ENCODE results near the gene CRY2. TPM values are rescaled to one million over a fixed set of nuclear protein-coding genes. Genes with fewer than 3 reads are reported as not detected.

Gene CRY2
- polyA plus RNA-seq, 1 of the 3 experiments (the other 2 are of a cell fraction): 6.7 TPM

GRCh38 chr11:45897556-45897955, 50.3 kb downstream of the CRY2 start:
- H3K4me1 ChIP-seq (ENCODE audit: control insufficient read depth in 1 of 2, insufficient read depth in 2 of 2, low read depth in 1 of 2, low read length in 1 of 2): peaks cover 11 to 45% of the 10 kb centered on the region in 2 experiments; a peak in 2 of 4 replicates
- ChIA-PET CTCF (interaction anchor here (1.0 to 4.6 kb wide), 8 partner anchors 10 to 223 kb away, joined by 3 to 31 read pairs (median 6); partner anchors contain the start of gene PHF21A), POLR2A (no interaction called here)
- no peaks in the 10 kb centered on the region for H3K9me2 ChIP-seq
- no peaks in the 10 kb centered on the region for H3K9me3 ChIP-seq
- peak; percentile 33 for DNase-seq
- H3K9ac ChIP-seq: no peak overlapping the region
- H3K4me2 ChIP-seq: no peak overlapping the region
- H3K36me3 ChIP-seq (replicated peaks in 1 of 2; ENCODE audit: control insufficient read depth in 1 of 2, insufficient read depth in 2 of 2, low read length in 1 of 2): no peaks in the 10 kb centered on the region
- H3K27ac ChIP-seq (ENCODE audit: low read depth in 2 of 2, low read length in 1 of 2): no peak overlapping the region
- H3F3A ChIP-seq (replicated peaks; ENCODE audit: insufficient read depth): no peaks in the 10 kb centered on the region
- TF ChIP-seq, protein P1, sequence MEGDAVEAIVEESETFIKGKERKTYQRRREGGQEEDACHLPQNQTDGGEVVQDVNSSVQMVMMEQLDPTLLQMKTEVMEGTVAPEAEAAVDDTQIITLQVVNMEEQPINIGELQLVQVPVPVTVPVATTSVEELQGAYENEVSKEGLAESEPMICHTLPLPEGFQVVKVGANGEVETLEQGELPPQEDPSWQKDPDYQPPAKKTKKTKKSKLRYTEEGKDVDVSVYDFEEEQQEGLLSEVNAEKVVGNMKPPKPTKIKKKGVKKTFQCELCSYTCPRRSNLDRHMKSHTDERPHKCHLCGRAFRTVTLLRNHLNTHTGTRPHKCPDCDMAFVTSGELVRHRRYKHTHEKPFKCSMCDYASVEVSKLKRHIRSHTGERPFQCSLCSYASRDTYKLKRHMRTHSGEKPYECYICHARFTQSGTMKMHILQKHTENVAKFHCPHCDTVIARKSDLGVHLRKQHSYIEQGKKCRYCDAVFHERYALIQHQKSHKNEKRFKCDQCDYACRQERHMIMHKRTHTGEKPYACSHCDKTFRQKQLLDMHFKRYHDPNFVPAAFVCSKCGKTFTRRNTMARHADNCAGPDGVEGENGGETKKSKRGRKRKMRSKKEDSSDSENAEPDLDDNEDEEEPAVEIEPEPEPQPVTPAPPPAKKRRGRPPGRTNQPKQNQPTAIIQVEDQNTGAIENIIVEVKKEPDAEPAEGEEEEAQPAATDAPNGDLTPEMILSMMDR (IDR thresholded peaks at IDR 0.05): no peak
- no peak for TF ChIP-seq RXRA (IDR thresholded peaks at IDR 0.05; ENCODE audit: borderline replicate concordance, low read depth)
- TF ChIP-seq SMC3 (IDR thresholded peaks at IDR 0.05; ENCODE audit: low read depth, low read length): no peak
- TF ChIP-seq MEF2A (IDR thresholded peaks at IDR 0.05; ENCODE audit: borderline replicate concordance, low read depth): no peak
- no peak for TF ChIP-seq EP300 (IDR thresholded peaks at IDR 0.05; ENCODE audit: borderline replicate concordance in 1 of 2, low read depth in 1 of 2, low read length in 1 of 2)
- H2AFZ ChIP-seq (ENCODE audit: low read depth): no peak overlapping the region
- H3K79me2 ChIP-seq (ENCODE audit: insufficient read depth): no peaks in the 10 kb centered on the region
- WGBS (ENCODE audit: low lambda C conversion rate): 76% methylated on average over 2 of the region's 6 CpGs
- H3K4me3 ChIP-seq (ENCODE audit: low read depth in 2 of 2, low read length in 1 of 2): no peak overlapping the region
- H4K20me1 ChIP-seq (ENCODE audit: insufficient read depth): peaks cover 9% of the 10 kb centered on the region; the same call in 1 of the 2 replicates
- no peaks in the 10 kb centered on the region for H3K27me3 ChIP-seq (ENCODE audit: insufficient read depth)

DNA sequence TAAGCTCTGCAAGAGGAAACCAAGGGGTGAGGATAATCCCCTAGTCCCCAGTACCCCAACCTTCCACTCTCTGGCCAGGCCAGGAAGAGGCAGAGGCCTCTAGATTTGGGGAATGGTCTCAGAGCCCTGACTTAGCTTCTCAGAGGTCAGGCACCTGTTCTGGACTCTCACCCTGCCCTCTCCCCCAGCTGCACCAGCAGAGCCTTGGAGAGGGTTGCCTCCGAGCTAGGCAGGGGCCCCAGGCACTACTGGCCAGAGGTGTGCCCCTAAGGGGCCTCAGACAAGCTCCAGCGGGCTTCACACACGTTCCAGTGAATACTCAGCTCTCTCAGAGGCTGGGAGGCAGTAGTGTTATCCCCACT, 51.8 kb downstream of the CRY2 start:
- WGBS (ENCODE audit: low lambda C conversion rate): 29% methylated on average over 2 of the region's 3 CpGs
- Histone ChIP-seq H4K20me1 (ENCODE audit: insufficient read depth) (peaks cover 9% of the 10 kb centered on the region; the same call in 1 of the 2 replicates), H3K9me2 (no peaks in the 10 kb centered on the region), H3K4me2 (peak overlapping the region; percentile 99), H3K4me1 (ENCODE audit: control insufficient read depth in 1 of 2, insufficient read depth in 2 of 2, low read depth in 1 of 2, low read length in 1 of 2) (peaks cover 11 to 45% of the 10 kb centered on the region in 2 experiments; a peak in 2 of 4 replicates), H3K9me3 (no peaks in the 10 kb centered on the region), H2AFZ (ENCODE audit: low read depth) (no peak overlapping the region), H3K79me2 (ENCODE audit: insufficient read depth) (no peaks in the 10 kb centered on the region), H3K27me3 (ENCODE audit: insufficient read depth) (no peaks in the 10 kb centered on the region), H3K9ac (peak overlapping the region; percentile 78; the same call in 1 of the 2 replicates), H3F3A (replicated peaks; ENCODE audit: insufficient read depth) (no peaks in the 10 kb centered on the region), H3K4me3 (ENCODE audit: low read depth in 2 of 2, low read length in 1 of 2) (peak overlapping the region; percentile 52 to 93; a peak in 3 of 4 replicates), H3K36me3 (replicated peaks in 1 of 2; ENCODE audit: control insufficient read depth in 1 of 2, insufficient read depth in 2 of 2, low read length in 1 of 2) (peaks cover 0 to 15% of the 10 kb centered on the region in 2 experiments), H3K27ac (ENCODE audit: low read depth in 2 of 2, low read length in 1 of 2) (peak overlapping the region; percentile 76 to 89)
- no peak for DNase-seq
- TF ChIP-seq FOSL2 (IDR thresholded peaks at IDR 0.05; ENCODE audit: borderline replicate concordance, low read depth) (no peak), RXRA (IDR thresholded peaks at IDR 0.05; ENCODE audit: borderline replicate concordance, low read depth) (no peak), FOXJ3 (CRISPR knock-in tag; IDR thresholded peaks at IDR 0.05) (no peak), JUND (IDR thresholded peaks at IDR 0.05) (no peak), NRF1 (IDR thresholded peaks at IDR 0.05; ENCODE audit: low read depth, low read length) (no peak), FOXM1 (IDR thresholded peaks at IDR 0.05; ENCODE audit: low read depth) (no peak), RCOR1 (IDR thresholded peaks at IDR 0.05; ENCODE audit: low read length) (no peak), EP300 (IDR thresholded peaks at IDR 0.05; ENCODE audit: borderline replicate concordance in 1 of 2, low read depth in 1 of 2, low read length in 1 of 2) (no peak), TAF1 (IDR thresholded peaks at IDR 0.05; ENCODE audit: borderline replicate concordance, low read depth, low read length) (no peak), POLR2AphosphoS5 (IDR thresholded peaks at IDR 0.05; ENCODE audit: low read depth, low read length) (no peak), MXI1 (IDR thresholded peaks at IDR 0.05; ENCODE audit: low read depth, low read length) (no peak), RAD21 (IDR thresholded peaks at IDR 0.05; ENCODE audit: low read length) (no peak), TCF12 (IDR thresholded peaks at IDR 0.05) (no peak)
- ChIA-PET CTCF (interaction anchor here (0.6 to 4.0 kb wide), 6 partner anchors 9 to 107 kb away, joined by 3 to 31 read pairs (median 4); partner anchors contain the start of gene PEX16), POLR2A (interaction anchor here (0.8 to 1.2 kb wide), 4 partner anchors 8 to 19 kb away, joined by 3 to 4 read pairs (median 3); partner anchors contain the start of gene PEX16)
